Lower lobe of right lung (tissue), 2 donors: ENCODE results near the gene ASIC2. TPM values are rescaled to one million over a fixed set of nuclear protein-coding genes. Genes with fewer than 3 reads are reported as not detected.
"Not testable (repeated sequence)": the region's sequence is repeated elsewhere in the genome, so short reads cannot be mapped to it uniquely, and the experiment has no call there.

Source experiments
- ATAC-seq, 2 donors: fragments of 200-7000 bp; cut with Tn5 transposase; one replicate each; pipeline ENCODE4 v1.9.1; 2020 to 2022; ENCODE audit warnings: mild to moderate bottlenecking in 2 of 2, moderate library complexity in 2 of 2
- DNase-seq: peaks from one replicate; pipeline ENCODE4 v3.0.0-alpha.2; 2020
- H3K27ac ChIP-seq: fragments of 200-600 bp; one replicate; pipeline ENCODE4 v1.8.0; 2022
- H3K27me3 ChIP-seq: fragments of 200-600 bp; one replicate; pipeline ENCODE4 v1.8.0; 2022; ENCODE audit warnings: low read depth
- H3K36me3 ChIP-seq: fragments of 200-600 bp; one replicate; pipeline ENCODE4 v1.8.0; 2022; ENCODE audit warnings: mild to moderate bottlenecking
- H3K4me1 ChIP-seq: fragments of 200-600 bp; one replicate; pipeline ENCODE4 v1.8.0; 2022
- H3K4me3 ChIP-seq: fragments of 200-600 bp; one replicate; pipeline ENCODE4 v1.8.0; 2022; ENCODE audit warnings: mild to moderate bottlenecking
- H3K9me3 ChIP-seq: fragments of 200-600 bp; one replicate; pipeline ENCODE4 v1.8.0; 2022
- CTCF ChIP-seq: fragments of 200-600 bp; IDR thresholded peaks from one replicate; pipeline ENCODE4 v1.8.0; 2022; ENCODE audit warnings: antibody characterized with exemption, mild to moderate bottlenecking
- intact Hi-C: fragments of 100-400 bp; cut with DNase I; formaldehyde crosslinking; loops from one replicate; pipeline ENCODE4 v1.11.0; 2022
- total RNA-seq: library from RNA; stranded (reverse); fragmentation: NEBNext Ultra II Directional; extraction: Animal tissue kit (Norgen Biotek cat#: 25700); gene quantifications from one replicate; pipeline ENCODE4 v1.2.1, GENCODE V29; 2021
- donor health status: DM: no; HTN: yes; CAD: no; lungs with severe emphysema.

Gene ASIC2
- total RNA-seq, 1 donor from 2014 or later = not detected

GRCh38 chr17:32985050-32985756, 307.9 kb downstream of the ASIC2 start:
- Histone ChIP-seq H3K4me1 (no peaks in the 10 kb centered on the region), H3K27me3 (no peaks in the 10 kb centered on the region), H3K36me3 (no peaks in the 10 kb centered on the region), H3K27ac (no peak overlapping the region), H3K4me3 (no peak overlapping the region), H3K9me3 (peaks cover 6% of the 10 kb centered on the region)
- no peak for TF ChIP-seq CTCF
- intact Hi-C loops = no loop called here
- ATAC-seq = no peak
- DNase-seq = no peak

GRCh38 chr17:32981611-32982010, 311.5 kb downstream of the ASIC2 start:
- H3K4me1 ChIP-seq, H3K36me3 ChIP-seq, DNase-seq, H3K27me3 ChIP-seq, intact Hi-C loops, ATAC-seq, H3K27ac ChIP-seq, H3K4me3 ChIP-seq, H3K9me3 ChIP-seq: not testable (repeated sequence)

GRCh38 chr17:32980230-32980629, 312.9 kb downstream of the ASIC2 start:
- peaks cover 6% of the 10 kb centered on the region for H3K9me3 ChIP-seq
- no peak for TF ChIP-seq CTCF
- no peaks in the 10 kb centered on the region for H3K27me3 ChIP-seq
- ATAC-seq = no peak
- no peaks in the 10 kb centered on the region for H3K36me3 ChIP-seq
- H3K4me1 ChIP-seq = no peaks in the 10 kb centered on the region
- intact Hi-C loops = no loop called here
- no peak overlapping the region for H3K4me3 ChIP-seq
- H3K27ac ChIP-seq = no peak overlapping the region
- no peak for DNase-seq

- intact Hi-C loops = no loop called here
- DNase-seq = no peak
- no peaks in the 10 kb centered on the region for H3K4me1 ChIP-seq
- H3K36me3 ChIP-seq = no peaks in the 10 kb centered on the region
- no peak overlapping the region for H3K27ac ChIP-seq
- no peak overlapping the region for H3K4me3 ChIP-seq
- TF ChIP-seq CTCF = no peak
- H3K27me3 ChIP-seq = no peaks in the 10 kb centered on the region
- ATAC-seq = no peak
- peaks cover 3% of the 10 kb centered on the region for H3K9me3 ChIP-seq
Observed at GRCh38 chr17:32976605-32977004, 316.5 kb downstream of the ASIC2 start.

GRCh38 chr17:32976131-32976530, 317.0 kb downstream of the ASIC2 start:
- DNase-seq (no peak), ATAC-seq (no peak)
- no peaks in the 10 kb centered on the region for H3K4me1 ChIP-seq
- TF ChIP-seq CTCF = no peak
- H3K4me3 ChIP-seq = no peak overlapping the region
- H3K27me3 ChIP-seq = no peaks in the 10 kb centered on the region
- no peak overlapping the region for H3K27ac ChIP-seq
- intact Hi-C loops = no loop called here
- no peaks in the 10 kb centered on the region for H3K36me3 ChIP-seq
- H3K9me3 ChIP-seq = no peaks in the 10 kb centered on the region

- Histone ChIP-seq H3K4me1 (peaks cover 8% of the 10 kb centered on the region), H3K27ac (no peak overlapping the region), H3K27me3 (no peaks in the 10 kb centered on the region), H3K36me3 (no peaks in the 10 kb centered on the region), H3K9me3 (no peaks in the 10 kb centered on the region), H3K4me3 (no peak overlapping the region)
- intact Hi-C loops = no loop called here
- TF ChIP-seq CTCF = no peak
- no peak for DNase-seq
- ATAC-seq = peak in 1 of 2 donors; percentile 79
Observed at GRCh38 chr17:32971171-32971570, 321.9 kb downstream of the ASIC2 start.
